NCI-H2107 treated with DMSO at 0.1 percent for 48 hours (cell line): ENCODE data around the gene CCKAR.

Experiments
- DNase-seq: peaks from one replicate; lab custom pipeline; 2025; ENCODE audit not compliant: unreplicated experiment; lab: John Stamatoyannopoulos, UW

Gene CCKAR

DNA sequence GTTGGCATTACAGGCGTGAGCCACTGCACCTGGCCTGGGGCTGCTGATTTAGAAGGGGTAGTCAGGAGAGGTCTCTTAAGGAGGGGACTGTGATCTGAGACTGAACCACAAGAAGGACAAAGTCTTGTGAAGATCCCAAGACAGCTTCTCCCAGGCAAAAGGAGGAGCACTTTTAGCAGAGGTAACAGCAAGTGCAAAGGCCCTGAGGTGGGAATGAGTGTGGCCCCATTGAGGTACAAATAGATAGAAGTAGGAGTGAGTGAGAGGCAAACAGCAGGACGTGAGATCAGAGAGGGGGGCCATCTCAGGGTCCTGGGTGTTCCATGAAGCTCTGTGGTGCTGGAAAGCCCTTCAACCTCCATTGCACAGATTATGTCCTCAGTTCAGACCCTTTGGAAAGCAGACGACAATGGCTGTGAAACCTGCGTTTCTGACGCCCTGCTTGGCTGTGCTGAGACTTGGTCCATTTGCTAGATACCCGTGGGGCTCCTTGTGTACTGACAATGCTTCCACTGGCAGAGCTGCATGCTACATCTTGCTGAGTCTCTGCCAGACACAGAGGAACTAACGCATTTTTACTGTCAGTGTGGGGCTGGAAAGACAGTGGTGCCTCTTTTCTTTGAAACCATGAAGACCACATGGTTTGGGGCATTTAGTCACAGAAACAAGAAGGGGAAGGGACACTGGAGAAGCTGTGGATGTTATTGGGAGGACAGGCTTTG is 1.3 kb upstream of the CCKAR start:
- no peak for DNase-seq

DNA sequence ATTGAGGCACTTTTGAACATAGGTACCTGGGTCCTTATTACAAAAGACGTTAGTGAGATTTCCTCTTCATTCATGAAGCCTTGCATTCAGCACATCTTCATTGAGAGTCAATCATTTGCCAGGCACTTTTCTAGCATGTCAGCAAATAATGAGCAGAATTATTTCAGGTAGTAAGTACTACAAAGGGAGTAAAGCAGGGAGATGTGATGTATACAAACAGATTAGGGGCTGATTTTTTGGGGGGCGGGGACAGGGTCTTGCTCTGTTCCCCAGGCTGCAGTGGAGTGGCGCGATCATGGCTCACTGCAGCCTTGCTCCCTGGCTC is 638 bp upstream of the CCKAR start:
- no peak for DNase-seq

DNA sequence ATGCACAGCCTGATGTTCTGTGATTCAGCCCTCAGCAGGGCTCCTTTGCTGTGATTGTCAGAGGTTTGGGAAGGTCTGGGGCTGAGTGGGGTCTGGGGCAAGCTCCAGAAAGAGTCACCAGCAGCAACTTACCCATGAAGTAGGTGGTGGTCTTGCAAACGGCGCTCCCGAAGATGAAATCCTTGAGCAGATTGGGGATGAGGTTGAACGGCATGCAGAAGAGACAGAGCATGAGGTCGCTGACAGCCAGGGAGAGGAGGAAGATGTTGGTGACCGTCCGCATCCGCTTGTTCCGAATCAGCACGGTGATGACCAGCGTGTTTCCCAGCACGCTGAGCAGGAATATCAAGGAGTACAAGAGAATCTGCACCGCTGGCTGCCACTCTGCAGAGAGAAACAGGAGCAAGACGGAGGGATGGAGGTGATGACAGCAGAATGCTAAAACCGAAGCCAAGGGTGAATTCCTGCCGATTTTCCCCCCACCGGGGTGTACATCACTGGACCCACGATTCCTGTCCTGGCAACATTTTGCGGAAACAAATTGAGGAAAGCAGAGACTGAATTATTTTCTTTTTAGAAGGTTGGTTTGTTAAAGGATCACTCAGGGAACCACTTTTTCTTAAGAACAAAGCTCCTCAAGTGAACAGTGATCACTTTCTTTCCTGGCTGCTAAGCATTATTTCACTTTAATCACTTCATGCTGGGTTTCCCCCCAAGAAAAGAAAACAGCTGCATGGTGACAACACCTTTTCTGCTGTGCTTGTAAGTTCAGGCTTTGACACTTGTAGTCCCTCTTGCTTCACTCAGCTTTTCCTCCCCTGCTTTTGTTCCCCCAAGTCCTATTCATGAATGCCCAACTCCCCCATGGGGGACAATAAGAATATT is 941 bp downstream of the CCKAR start:
- no peak for DNase-seq

DNA sequence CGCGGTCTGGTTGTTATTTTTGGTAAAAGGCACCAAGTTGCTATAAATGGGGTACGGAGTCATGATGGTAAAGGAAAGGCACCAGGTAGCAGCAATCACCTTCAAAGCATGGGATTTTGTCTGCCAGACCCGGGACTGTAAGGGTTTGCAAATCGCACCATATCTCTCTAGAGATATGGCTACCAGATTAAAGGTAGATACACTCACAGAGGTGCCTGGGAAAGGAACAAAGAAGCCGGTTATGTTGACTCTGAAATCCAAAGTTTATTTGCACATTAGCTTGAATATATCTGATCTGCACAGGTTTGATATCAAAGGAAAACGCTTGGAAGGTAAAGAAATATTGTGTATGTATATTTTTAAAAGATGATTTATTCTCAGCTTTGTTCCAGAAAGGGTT is 4.6 kb downstream of the CCKAR start:
- DNase-seq: no peak

DNA sequence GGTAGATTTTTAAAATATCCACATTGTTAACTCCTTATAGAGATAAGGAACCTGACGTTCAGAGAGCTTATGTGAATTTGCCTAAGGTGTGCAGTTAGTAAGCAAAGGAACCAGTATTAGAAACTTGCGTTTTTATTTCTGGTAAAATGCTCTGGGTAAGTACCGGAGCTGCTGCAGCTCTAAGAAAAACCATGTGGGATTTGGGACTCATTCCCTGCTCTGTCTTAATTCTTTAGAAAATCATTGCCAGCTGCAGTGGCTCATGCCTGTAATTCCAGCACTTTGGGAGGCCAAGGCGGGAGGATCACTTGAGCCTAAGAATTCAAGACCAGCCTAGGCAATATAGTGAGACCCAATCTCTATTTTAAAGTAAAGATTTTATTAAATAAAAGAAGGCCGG is 5.8 kb downstream of the CCKAR start:
- no peak for DNase-seq

DNA sequence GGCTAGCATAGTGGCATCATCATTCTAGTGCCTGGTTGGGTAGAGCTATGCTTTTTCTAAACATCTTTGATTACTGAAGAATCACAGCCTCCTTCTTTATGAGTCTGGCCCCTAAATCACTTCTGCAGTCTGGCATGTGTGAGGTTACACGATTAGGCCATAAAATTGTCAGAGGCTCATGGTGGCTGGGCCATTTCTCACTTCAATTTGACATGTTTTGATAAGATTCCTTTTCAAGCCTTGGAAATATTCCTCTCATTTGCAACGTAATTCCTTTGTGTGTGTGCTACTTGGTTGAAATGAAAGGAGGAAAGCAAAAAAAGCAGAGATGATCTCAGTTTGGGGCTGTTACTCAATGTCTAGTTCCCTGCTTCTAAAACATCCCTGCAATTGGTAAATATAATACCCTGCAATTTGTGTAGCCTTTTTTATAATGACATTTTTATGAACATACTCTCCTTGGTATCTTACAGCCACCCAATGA is 6.2 kb downstream of the CCKAR start:
- DNase-seq: no peak

DNA sequence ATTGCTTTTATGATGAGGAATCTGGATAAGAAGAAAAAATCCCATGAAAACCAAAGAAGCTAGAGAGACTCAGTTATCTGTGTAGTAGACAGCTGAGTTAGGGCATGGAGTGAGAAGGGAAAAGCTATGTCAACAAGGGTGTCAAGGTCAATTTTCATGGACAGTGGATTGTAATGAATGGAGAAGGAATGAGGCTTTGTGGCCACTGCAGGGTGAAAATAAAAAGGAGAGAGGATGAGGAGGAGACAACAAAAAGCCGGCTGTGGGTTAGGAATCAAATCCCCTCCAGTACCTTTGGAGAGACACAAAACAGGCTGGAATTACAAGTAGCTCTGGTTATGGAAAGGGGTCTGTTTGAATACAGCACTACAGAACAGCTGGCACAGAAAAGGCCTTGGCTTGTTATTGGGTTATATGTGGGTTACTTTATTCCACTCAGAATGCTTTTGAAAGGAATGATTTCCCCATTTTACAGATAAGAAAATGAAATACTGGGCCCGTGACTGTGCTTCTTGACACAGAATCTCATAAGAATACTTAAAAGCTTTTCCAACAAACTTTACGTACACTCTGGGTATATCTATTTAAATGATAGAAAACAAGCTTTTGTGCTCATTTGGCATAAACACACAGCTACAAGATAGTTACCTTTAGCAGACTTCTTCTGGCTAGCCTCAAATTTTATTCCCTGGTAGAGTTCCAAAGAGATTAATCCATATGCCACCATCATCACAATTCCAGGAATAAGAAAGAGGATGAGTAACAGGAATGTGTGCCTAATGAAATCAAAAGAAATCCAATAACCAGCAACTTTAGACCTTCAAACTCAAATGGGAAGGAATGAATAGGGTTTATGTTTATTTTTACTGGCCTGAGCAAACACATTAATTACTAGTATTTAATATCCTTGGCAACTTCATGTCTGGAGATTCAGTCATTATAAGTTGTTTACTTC is 7.5 kb downstream of the CCKAR start:
- no peak for DNase-seq

DNA sequence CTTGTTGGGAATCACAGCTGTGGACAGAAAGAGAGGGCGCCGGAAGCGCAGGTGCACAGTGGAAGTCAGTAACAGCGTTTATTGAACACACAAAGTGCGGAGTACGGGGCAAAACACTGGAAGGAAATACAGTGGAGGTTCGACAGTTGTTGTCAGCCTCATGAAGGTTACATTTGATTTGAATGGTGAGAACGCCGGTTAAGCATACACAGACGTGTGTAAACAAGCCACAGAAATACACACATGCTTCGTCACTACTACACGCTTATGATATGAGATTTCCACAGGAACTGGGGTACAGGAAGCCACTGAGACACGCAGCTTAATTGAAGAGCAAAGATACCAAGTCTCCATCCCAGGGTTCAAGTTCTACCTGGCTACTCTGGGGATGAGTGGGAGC is 12.0 kb downstream of the CCKAR start:
- no peak for DNase-seq

DNA sequence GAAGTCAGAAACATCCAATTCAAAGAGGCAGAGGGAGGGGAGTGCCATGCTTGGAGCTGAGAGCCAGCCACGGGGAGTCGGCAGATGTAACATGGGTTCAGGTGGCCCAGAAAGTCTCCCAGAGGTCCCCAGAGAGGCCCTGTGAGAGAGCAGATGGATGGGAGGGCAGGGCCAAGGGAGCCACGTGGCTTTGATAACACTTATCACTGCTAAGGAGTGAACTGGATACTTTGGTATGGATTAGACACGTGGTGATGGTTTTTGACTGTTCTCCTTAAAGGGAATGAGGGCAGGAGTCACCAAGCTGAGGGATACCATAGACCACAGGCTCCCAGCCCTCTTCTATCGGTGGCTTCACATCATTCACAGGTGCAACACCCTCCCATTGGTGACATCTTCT is 13.7 kb downstream of the CCKAR start:
- no peak for DNase-seq

DNA sequence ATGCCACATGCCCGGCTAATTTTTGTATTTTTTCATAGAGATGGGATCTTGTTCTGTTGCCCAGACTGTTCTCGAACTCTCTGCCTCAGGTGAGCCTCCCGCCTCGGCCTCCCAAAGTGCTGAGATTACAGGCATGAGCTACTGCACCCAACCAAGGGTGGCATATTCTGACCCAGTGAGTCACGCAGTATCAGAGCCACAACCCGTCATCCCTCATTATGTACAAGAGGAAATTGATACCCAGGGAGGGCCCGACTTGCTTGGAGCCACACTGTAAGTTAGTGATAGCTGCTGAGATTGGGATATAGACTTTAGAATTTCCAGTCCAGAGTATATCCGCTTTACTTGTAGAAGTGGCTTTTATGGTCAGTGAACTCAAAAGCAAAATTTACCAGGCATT is 14.6 kb downstream of the CCKAR start:
- DNase-seq: no peak

DNA sequence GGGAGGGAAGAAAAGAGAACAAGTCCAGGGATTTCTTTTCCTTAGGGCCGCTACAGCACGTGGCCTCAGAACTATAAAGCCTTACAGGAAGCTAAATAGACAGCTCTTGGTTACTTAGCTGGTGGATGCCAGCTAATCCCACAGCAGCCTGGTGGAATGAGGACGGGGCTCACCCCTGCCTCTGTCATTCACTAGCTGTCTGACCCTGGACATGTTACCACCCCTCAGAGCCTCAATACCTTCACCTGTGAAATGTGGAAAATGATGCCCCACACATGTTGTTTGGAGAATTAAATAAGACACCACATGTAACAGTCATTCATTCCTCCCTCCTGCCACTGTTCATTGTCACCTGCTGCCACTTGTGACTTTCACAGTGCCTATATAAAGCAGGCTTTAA is 15.7 kb downstream of the CCKAR start:
- DNase-seq: no peak

DNA sequence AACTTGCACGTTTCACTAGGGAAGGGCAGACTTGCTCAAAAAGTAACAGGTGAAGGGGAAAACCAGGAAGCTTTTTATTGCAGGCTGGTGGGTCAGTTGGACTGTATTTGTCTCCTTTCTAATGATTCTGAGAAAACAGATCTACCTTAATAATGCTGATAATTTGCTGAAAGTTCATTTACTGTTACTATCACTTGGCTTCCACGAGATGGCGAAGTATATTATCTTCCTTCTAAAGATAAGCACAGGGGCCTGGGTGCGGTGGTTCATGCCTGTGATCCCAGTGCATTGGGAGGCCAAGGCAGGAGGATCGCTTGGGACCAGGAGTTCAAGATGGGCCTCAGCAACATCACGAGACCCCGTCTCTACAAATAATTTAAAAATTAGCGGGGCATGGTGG is 16.4 kb downstream of the CCKAR start:
- no peak for DNase-seq

DNA sequence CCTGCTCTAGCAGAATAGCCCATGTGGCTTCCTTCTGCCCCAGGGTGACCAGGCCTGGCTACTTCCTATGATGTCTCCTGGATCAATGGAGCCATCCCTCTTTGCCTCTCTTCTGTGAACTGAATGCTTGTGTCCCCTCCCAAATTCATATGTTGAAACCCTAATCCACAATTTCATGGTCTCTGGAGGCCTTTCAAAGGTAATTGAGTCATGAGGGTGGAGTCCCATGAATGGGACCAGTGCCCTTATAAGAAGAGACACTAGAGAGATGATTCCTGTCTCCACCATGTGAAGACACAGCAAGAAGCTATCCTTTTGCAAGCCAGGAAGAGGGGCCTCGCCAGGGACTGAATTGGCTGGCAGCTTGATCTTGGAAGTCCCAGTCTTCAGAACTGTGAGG is 18.4 kb downstream of the CCKAR start:
- no peak for DNase-seq

DNA sequence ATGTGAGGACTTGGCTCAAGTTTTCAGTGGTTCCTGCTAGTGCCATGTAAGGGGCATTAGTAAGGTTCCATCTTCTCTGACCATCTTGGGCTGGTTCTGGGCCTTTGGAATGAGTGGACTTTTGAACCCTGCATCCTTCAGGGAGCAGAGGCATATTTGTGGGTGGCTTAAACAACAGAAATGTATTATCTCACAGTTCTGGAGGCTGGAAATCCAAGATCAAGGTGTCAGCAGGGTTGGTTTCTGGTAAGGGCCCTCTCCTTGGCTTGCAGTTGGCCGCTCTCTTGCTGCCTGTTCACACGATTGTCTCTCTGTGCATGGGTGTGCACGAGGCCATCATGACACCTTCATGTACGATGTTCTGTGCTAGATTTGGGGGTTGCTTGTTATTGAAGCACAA is 21.3 kb downstream of the CCKAR start:
- DNase-seq: no peak

DNA sequence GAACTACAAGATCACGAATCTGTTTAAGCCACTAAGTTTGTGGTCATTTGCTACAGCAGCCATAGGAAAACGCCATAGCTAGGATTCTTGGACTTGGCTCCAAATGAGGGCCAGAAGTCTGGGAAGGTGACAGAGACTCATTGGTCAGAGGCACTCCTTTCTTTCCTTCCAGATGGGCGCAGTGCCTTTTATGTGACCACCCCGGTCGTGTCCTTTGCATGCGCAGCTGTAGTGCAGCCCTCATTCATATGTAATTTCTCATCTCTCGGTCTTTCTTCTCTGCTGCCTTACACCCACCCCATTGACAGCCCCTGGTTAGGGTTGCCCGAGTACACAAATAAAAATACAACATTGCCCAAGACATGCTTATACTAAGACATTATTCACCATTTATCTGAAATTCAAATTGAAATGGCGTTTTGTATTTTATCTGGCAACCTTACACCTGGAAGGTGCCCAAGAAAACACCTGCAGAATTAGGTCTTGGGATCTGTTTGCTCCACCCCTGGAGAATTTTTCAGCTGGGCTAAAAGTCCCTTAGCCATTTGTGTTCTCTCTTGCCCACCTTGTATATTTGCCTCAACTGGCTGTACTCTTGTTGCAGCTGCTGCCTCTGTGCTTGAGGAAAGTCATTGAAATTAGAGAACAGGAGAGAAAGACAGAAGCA is 21.9 kb downstream of the CCKAR start:
- DNase-seq: no peak

DNA sequence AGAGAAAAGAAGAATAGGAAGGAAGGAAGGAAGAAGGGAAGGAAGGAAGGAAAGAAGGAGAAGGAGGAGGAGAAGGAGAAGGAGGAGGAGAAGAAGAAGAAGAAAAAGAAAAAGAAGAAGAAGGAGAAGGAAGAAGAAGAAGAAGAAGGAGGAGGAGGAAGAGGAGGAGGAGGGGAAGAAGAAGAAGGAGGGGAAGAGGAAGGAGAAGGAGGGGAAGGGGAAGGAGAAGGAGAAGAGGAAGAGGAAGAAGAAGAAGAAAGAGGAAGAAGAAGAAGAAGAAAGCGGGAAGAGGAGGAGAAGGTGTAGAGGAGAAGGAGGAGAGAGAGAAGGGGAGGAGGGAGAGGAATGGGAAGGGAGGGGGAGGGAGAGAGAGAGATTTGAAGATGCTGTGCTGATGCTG is 22.6 kb downstream of the CCKAR start:
- no peak for DNase-seq

DNA sequence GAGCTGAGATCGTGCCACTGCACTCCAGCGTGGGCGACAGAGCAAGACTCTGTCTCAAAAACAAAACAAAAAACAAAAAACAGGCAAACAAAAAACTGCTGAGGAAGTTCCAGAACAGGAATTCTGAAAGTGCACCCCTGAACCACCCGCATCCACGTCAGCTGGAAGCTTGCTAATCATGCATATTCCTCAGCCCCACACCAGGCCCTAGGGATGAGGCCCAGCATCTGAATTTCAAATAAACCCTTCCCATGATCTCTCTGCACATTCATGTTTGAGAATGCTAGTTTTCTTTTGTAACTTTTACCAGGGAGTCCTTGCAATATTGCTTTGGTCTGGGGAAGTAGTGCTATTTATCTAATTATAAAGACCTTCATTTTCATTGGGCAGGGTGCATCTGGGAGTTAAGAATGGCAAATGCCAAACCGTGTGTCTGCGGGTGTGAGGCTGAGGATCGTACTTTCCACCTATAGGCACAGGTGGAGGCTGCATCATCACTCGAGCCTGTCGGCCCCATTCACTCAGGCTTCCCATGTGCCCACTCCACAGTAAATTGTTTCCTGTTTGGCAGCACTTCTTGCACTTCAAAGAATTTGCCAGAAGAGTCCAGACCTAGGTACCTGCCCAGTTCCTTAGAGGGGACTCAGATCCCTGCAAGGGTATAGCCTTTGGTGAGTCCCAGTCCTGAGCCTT is 23.6 kb downstream of the CCKAR start:
- DNase-seq: no peak

DNA sequence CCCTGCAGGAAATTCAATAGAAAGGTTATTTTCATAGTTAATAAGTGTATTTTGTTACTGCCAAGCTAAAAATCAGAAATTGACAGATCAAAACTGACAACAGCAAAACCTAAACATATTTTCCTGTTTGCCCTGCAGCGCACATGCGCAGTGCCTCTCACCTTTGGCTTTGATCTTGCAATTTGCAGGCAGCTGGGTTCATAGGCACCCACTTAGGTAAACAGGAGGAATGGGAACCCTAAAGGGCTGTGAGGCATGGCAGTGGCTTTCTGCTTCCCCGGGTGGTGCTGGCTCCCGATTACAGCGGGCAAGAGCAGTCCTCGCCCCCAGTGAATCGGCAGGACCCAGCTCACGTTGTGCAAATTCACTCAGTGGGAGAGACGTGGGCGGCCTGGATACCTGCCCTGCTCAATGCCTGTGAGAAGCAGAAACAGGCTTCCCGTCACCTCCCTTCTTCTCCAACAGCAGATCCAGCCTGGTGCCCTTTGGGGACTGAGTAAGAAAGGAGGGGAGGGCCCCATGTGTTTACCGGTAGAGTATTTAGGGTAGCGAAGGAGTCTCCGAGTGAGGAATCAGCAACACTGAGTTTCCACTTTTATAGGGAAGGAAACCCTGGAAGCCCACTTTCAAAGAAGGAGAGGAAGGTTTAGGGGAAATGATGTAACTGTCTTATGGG is 25.7 kb downstream of the CCKAR start:
- DNase-seq: no peak

DNA sequence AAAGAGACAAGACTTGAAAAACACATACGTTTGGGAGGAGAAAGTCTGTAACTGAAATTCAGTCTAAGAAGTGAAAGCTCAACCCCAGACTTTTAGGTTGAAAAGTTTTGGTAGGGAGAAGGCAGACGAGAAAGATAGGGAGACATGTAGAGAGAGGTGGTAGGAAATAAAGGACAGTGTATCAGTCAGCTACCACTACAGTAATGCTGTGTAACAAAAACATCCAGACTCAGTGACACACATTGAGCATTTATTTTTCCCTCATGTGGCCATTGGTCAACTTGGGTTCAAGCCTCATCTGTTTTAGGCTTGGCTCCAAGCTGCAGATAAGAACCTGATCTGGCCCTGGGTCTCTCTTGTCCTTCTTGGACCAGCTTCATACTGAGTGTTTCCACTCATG is 26.9 kb downstream of the CCKAR start:
- no peak for DNase-seq

DNA sequence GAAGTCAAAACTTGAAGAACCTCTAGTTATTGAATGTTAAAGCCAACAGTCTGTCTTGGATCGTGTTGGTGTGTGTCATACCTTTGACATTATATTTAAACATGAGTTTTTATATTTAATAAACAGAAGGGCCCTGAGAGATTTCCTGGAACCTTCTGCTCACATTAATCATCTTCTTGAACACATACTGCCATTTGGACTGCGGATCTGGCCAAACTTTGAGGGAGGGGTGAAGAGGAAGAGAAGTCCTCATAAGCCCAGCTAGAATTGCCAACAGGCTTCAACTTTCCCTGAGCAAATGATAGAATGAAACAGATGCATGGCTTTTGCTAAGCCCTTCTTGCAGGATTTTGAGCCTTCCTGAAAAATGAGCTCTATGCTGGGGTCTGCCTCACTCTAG is 27.4 kb downstream of the CCKAR start:
- DNase-seq: no peak
